Prostate gland (tissue), 2 donors: Measurements from ENCODE around the gene ATP5F1E.

Experiments
- CTCF ChIP-seq, 4 experiments: fragments of 200-600 bp in 2 of 4; fragments of 450-650 bp in 2 of 4; sonication (generic) in 2 of 4; IDR thresholded peaks; 1 replicate in 3 of 4; 2 replicates in 1 of 4; pipeline ENCODE4 v1.5.1; 2016 to 2019; ENCODE audit warnings: antibody characterized with exemption in 4 of 4, mild to moderate bottlenecking in 2 of 4, moderate library complexity in 2 of 4
- POLR2A ChIP-seq: fragments of 450-650 bp; IDR thresholded peaks from one replicate; pipeline ENCODE4 v1.6.1; 2016; ENCODE audit warnings: antibody characterized with exemption, mild to moderate bottlenecking

DNA sequence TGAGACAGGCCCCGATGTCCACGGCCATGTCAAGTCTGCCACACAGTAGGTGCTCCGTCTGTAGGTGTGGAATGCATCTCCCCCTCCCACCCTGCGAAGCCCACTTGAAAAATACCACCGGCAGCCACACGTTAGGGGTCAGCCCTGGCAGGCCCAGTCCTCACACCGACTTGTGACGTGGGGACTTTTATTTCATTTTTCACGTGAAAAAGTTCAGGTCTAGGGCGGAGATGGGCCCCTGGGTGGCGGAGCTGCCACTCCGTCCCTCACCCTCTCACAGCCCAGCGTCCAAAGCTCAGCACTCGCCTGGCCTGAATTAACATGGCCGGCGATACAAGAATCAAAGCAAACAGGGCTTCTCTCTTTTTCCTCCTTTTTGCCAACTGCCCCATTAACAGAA is 16.7 kb downstream of the ATP5F1E start:
- no peak for TF ChIP-seq POLR2A
- TF ChIP-seq CTCF (IDR thresholded peaks at IDR 0.05) = no peak
